Transverse colon (tissue), 4 donors: Measurements from ENCODE around the gene MAPK14. TPM values are rescaled to one million over a fixed set of nuclear protein-coding genes. Genes with fewer than 3 reads are reported as not detected.

Experiments used
- DNase-seq: peaks from one replicate; pipeline ENCODE4 v3.0.0-alpha.2; 2019
- H3K27ac ChIP-seq, 4 donors: fragments of 200-600 bp; sonication (generic); 2 replicates each; pipeline ENCODE4 v1.5.1; 2016 to 2018; ENCODE audit warnings: inconsistent platforms in 4 of 4
- H3K27me3 ChIP-seq: fragments of 200-600 bp; sonication (generic); 2 replicates; pipeline ENCODE4 v1.5.1; 2017; ENCODE audit warnings: inconsistent platforms
- H3K36me3 ChIP-seq, 4 donors: fragments of 200-600 bp; sonication (generic); 2 replicates each; pipeline ENCODE4 v1.5.1; 2017 to 2019; ENCODE audit warnings: inconsistent platforms in 4 of 4
- H3K4me1 ChIP-seq, 4 donors: fragments of 200-600 bp; sonication (generic); 2 replicates each; pipeline ENCODE4 v1.5.1; 2017 to 2020; ENCODE audit warnings: inconsistent platforms in 4 of 4
- H3K4me3 ChIP-seq, 4 donors: fragments of 200-600 bp; sonication (generic); 1 replicate in 1 of 4; 2 replicates in 3 of 4; pipeline versions ENCODE4 v1.5.1 to v1.6.1; 2017 to 2019; ENCODE audit warnings: inconsistent platforms in 4 of 4
- H3K9me3 ChIP-seq, 2 donors: fragments of 200-600 bp; sonication (generic); 2 replicates each; pipeline ENCODE4 v1.5.1; 2017 to 2019; ENCODE audit warnings: inconsistent platforms in 2 of 2
- EP300 ChIP-seq: sonication (generic); formaldehyde crosslinking; IDR thresholded peaks from one replicate; pipeline ENCODE4 v1.6.1; 2017; ENCODE audit warnings: antibody characterized with exemption, low read depth
- POLR2A ChIP-seq: fragments of 450-650 bp; IDR thresholded peaks from one replicate; pipeline ENCODE4 v1.6.1; 2016; ENCODE audit warnings: antibody characterized with exemption, mild to moderate bottlenecking, moderate library complexity
- POLR2AphosphoS5 ChIP-seq, 3 donors: sonication (generic); formaldehyde crosslinking; IDR thresholded peaks; one replicate each; pipeline ENCODE4 v1.6.1; 2016; ENCODE audit warnings: antibody characterized with exemption in 3 of 3
- WGBS, 2 donors: methylation state at CpG; one replicate each; pipeline ENCODE4 v1.1.5; 2018; ENCODE audit warnings: low coverage in 1 of 2; 5-methylcytosine and 5-hydroxymethylcytosine counted together
- in situ Hi-C, 4 donors: fragments of 200-750 bp; cut with MboI; loops; one replicate each; pipeline versions ENCODE4 v1.15.0 to v1.15.1; 2017; ENCODE audit warnings: low sequenced_read_pairs in 3 of 4, low pct_ligation_motif_present in 1 of 4, low pct_unique_long_range_greater_than_20kb in 1 of 4
- intact Hi-C: fragments of 100-400 bp; cut with DNase I; formaldehyde crosslinking; loops from one replicate; pipeline ENCODE4 v1.15.1; 2023; ENCODE audit warnings: low total_unique reads
- total RNA-seq, 4 donors: library from RNA; depleted of rRNA; stranded (reverse); fragments of >200 nt; gene quantifications; one replicate each; pipeline ENCODE4 v1.1.0, GENCODE V29; 2016
- TF ChIP-seq, protein P1 (sequence below), 5 experiments: fragments of 200-600 bp in 3 of 5; fragments of 450-650 bp in 2 of 5; sonication (generic) in 3 of 5; IDR thresholded peaks; 1 replicate in 2 of 5; 2 replicates in 3 of 5; pipeline ENCODE4 v1.5.1; 2016 to 2017; ENCODE audit warnings: antibody characterized with exemption in 5 of 5, inconsistent platforms in 3 of 5, mild to moderate bottlenecking in 2 of 5, moderate library complexity in 1 of 5

The MAPK14 gene
- total RNA-seq, 4 donors from 2014 or later: 82.2 to 132 (median 112) TPM

DNA sequence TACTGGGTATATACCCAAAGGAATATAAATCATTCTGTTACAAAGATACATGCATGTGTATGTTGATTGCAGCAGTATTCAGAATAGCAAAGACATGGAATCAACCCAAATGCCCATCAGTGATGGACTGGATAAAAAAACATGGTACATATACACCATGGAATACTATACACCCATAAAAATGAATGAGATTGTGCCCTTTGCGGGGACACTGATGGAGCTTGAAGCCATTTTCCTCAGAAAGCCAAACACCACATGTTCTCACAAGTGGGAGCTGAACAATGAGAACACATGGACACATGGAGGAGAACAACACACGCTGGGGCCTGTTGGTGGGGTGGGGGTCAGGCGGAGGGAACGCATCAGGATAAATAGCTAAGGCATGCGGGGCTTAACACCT, 61.4 kb downstream of the MAPK14 start:
- Histone ChIP-seq H3K27me3 (no peaks in the 10 kb centered on the region), H3K4me1 (no peaks in the 10 kb centered on the region), H3K9me3 (no peaks in the 10 kb centered on the region), H3K27ac (no peak overlapping the region), H3K4me3 (no peak overlapping the region), H3K36me3 (peaks cover 0 to 7% (median 3%) of the 10 kb centered on the region in 4 donors)
- in situ Hi-C loops: no loop called here
- DNase-seq: no peak
- WGBS, 2 donors: 95 to 98% methylated on average over 5 of the region's 5 CpGs
- intact Hi-C loops: no loop called here
- TF ChIP-seq POLR2A (no peak), EP300 (no peak), POLR2AphosphoS5 (IDR thresholded peaks at IDR 0.05) (no peak)
- TF ChIP-seq, protein P1, sequence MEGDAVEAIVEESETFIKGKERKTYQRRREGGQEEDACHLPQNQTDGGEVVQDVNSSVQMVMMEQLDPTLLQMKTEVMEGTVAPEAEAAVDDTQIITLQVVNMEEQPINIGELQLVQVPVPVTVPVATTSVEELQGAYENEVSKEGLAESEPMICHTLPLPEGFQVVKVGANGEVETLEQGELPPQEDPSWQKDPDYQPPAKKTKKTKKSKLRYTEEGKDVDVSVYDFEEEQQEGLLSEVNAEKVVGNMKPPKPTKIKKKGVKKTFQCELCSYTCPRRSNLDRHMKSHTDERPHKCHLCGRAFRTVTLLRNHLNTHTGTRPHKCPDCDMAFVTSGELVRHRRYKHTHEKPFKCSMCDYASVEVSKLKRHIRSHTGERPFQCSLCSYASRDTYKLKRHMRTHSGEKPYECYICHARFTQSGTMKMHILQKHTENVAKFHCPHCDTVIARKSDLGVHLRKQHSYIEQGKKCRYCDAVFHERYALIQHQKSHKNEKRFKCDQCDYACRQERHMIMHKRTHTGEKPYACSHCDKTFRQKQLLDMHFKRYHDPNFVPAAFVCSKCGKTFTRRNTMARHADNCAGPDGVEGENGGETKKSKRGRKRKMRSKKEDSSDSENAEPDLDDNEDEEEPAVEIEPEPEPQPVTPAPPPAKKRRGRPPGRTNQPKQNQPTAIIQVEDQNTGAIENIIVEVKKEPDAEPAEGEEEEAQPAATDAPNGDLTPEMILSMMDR (IDR thresholded peaks at IDR 0.05): no peak

DNA sequence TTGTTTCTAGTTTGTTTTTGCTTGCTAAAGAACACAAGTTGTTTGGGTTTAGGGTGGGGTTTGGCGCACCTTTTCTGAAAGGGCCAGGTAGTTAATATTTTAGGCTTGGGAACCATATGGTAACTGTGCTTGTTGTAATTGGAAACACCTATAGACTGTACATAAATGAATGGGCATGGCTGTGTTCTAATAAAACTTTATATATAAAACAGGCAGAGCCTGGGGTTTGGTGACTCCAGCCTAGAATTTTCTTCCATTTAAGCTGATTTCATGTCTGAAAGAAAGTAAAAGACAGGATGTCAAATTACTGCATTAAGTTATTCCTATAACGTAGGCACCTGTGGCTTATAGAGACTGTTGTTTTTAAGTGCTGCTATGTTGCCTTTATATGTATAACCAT, 66.6 kb downstream of the MAPK14 start:
- intact Hi-C loops: no loop called here
- H3K9me3 ChIP-seq: no peaks in the 10 kb centered on the region
- TF ChIP-seq EP300 (no peak), POLR2A (no peak)
- peak overlapping the region; percentile 69 to 84 (median 82) for H3K27ac ChIP-seq
- in situ Hi-C loops: loop anchor here in 1 of 4 donors (10.0 kb wide), 1 partner anchor 69 kb away; the partner anchor contains the start of genes MAPK14 and SLC26A8
- no peak for DNase-seq
- H3K4me3 ChIP-seq: no peak overlapping the region
- H3K4me1 ChIP-seq: peaks cover 0 to 27% (median 24%) of the 10 kb centered on the region in 4 donors
- no peaks in the 10 kb centered on the region for H3K27me3 ChIP-seq
- WGBS, 2 donors: 84 to 87% methylated on average over 2 of the region's 2 CpGs
- H3K36me3 ChIP-seq: no peaks in the 10 kb centered on the region

DNA sequence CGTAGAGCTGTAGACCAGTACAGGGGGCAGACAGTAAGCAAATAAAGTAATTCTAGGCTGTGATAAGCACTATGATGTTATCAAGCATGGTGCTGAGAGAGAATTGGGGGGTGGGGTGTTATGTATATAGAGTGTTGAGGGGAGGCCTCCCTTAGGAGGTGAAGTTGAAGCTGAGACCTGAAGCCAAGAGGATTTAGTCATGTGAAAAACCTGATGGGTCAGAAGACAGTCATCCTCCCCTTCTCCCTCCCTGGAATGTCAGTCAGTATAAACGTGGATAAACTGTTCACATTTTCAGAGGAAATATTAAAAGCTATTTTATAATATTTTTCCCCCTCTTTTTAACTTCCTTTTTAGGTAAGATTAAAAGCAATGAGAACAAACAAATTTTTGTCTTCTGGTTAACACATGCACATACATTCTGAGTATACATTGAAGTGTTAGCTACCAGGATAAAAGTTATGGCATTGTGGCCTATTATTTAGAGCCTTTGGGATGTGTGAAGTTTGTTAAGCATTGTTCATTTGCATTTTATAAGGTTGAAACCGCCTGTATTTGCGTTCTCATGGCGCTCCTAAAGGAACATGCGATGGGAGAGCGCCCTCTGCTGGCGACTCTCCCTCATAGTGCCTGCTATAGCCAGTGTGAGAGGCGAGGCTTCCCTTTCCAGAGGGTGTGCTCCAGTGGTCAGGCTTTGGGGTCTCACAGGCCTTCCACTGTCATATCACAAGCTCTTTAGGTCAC, 67.3 kb downstream of the MAPK14 start:
- Histone ChIP-seq H3K27me3 (no peaks in the 10 kb centered on the region), H3K9me3 (no peaks in the 10 kb centered on the region), H3K4me1 (peaks cover 0 to 27% (median 24%) of the 10 kb centered on the region in 4 donors), H3K36me3 (no peaks in the 10 kb centered on the region), H3K4me3 (peak overlapping the region in 1 of 4 donors; percentile 18), H3K27ac (peak overlapping the region; percentile 69 to 84 (median 82))
- 9 to 30% methylated on average over 2 to 9 of the region's 9 CpGs for WGBS, 2 donors
- in situ Hi-C loops (loop anchor here in 3 of 4 donors (5.0 to 10.0 kb wide), 2 partner anchors 68 to 70 kb away; partner anchors contain the start of genes MAPK14 (in 3 of the 3) and SLC26A8 (in 1 of the 3)), intact Hi-C loops (loop anchor here (1.0 kb wide), 1 partner anchor 68 kb away; the partner anchor contains the start of gene MAPK14)
- peak; percentile 91 for DNase-seq
- TF ChIP-seq POLR2A (no peak), POLR2AphosphoS5 (IDR thresholded peaks at IDR 0.05) (peak in 2 of 3 donors; percentile 46 to 68), EP300 (no peak)
- TF ChIP-seq, protein P1 (IDR thresholded peaks at IDR 0.05): peak; percentile 94 to 98 (median 96)

DNA sequence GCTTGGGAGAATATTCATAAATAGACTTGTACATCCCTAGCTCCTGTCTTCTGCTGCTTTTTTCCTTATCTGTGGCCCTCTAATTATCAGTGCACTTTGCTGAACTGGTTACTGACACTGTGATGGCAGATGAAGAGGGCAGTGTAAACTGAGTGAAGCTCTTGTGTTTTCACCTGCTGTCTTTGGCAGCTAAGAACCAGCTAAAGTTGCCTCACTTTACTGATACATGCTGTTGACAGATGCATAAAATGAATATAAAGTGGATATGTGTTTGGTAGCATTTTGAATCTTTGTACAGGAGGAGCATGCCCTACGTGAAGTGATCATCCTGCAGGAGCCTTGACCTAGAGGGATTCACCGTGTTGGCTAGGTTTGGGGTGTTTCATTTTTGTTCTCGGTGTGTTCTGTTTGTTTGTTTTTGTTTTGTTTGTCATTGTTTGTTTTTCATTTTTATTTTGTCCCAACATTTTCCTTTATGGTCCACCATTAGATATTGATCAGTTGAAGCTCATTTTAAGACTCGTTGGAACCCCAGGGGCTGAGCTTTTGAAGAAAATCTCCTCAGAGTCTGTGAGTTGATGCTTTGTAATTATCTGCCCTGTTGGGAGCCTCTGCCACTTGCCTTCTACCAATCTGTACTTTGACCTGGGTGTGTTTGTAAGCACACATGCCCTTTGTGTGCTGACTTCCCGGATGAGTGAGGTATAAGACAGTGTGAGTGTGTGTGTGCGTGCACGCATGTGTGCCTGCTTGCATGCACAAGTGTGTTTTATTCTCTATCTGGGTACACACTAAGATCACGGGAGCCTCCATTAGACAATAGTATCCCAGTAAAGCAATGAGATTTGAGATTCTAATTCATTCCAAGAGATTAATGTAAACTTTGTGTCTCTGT, 68.1 kb downstream of the MAPK14 start:
- H3K9me3 ChIP-seq: no peaks in the 10 kb centered on the region
- DNase-seq: peak; percentile 74
- peak overlapping the region in 1 of 4 donors; percentile 18 for H3K4me3 ChIP-seq
- in situ Hi-C loops (loop anchor here in 3 of 4 donors (5.0 to 10.0 kb wide), 2 partner anchors 68 to 71 kb away; partner anchors contain the start of genes MAPK14 (in 3 of the 3) and SLC26A8 (in 1 of the 3)), intact Hi-C loops (loop anchor here (1.0 kb wide), 1 partner anchor 68 kb away; the partner anchor contains the start of gene MAPK14)
- no peaks in the 10 kb centered on the region for H3K36me3 ChIP-seq
- H3K27ac ChIP-seq: peak overlapping the region; percentile 69 to 84 (median 82)
- no peaks in the 10 kb centered on the region for H3K27me3 ChIP-seq
- WGBS, 2 donors: 49 to 60% methylated on average over 4 to 8 of the region's 8 CpGs
- TF ChIP-seq EP300: no peak
- TF ChIP-seq POLR2A: peak; percentile 49
- TF ChIP-seq, protein P1 (IDR thresholded peaks at IDR 0.05): peak in 2 of 5 experiments; percentile 2 to 32
- peak; percentile 51 to 88 (median 83) for TF ChIP-seq POLR2AphosphoS5 (IDR thresholded peaks at IDR 0.05)
- peaks cover 0 to 31% (median 25%) of the 10 kb centered on the region in 4 donors for H3K4me1 ChIP-seq
